TTC549 (cell line): ENCODE measurements around the gene ABCC1.
"Not testable (repeated sequence)": the region's sequence is repeated elsewhere in the genome, so short reads cannot be mapped to it uniquely, and the experiment has no call there.

Experiments used
- FAIRE-seq: peaks from 2 replicates; lab custom pipeline; 2012; peaks lifted over from hg19 to GRCh38; lab: Jason Lieb, UNC

The ABCC1 gene

DNA sequence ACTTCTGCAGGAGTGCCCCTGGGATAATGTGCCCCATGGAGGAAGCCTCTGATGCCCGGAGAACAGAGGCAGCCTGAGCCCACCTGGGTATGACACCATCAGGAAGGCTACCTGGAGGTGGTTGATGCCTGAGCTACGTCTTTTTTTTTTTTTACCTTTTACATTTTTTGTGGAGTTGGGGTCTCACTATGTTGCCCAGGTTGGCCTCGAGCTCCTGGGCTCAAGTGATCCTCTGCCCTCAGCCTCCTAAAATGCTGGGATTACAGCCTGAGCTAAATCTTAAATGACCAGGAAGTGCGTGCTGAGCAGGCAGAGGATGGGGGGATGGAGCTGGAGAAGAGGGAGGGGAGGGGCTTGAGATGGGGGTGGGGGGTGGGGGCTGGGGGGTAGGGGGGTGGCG is 241.1 kb downstream of the ABCC1 start:
- FAIRE-seq: no peak

DNA sequence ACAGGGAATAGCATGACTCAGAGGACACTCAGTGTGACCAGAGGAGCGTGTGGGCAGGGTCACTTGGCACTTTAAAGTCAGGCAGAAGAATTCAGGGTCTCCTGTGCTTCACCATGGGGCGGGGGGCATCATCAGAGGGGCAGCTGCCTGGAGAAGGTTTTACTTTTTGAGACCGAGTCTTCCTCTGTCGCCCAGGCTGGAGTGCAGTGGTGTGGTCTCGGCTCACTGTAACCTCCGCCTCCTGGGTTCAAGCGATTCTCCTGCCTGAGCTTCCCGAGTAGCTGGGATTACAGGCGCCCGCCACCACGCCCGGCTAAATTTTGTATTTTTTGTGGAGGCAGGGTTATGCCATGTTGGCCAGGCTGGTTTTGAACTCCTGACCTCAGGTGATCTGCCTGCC is 241.6 kb downstream of the ABCC1 start:
- FAIRE-seq: not testable (repeated sequence)

GRCh38 chr16:16191493-16192167 is 242.2 kb downstream of the ABCC1 start:
- FAIRE-seq: no peak
